NCI-H1092 (cell line): ENCODE data around the gene PCDH15.

Experiments
- DNase-seq: peaks from one replicate; lab custom pipeline; 2025; lab: John Stamatoyannopoulos, UW

The PCDH15 gene

GRCh38 chr10:53846809-53847208, 954.2 kb downstream of the PCDH15 start:
- DNase-seq, result no peak

GRCh38 chr10:53843736-53844362, 957.2 kb downstream of the PCDH15 start:
- DNase-seq, result no peak

DNA sequence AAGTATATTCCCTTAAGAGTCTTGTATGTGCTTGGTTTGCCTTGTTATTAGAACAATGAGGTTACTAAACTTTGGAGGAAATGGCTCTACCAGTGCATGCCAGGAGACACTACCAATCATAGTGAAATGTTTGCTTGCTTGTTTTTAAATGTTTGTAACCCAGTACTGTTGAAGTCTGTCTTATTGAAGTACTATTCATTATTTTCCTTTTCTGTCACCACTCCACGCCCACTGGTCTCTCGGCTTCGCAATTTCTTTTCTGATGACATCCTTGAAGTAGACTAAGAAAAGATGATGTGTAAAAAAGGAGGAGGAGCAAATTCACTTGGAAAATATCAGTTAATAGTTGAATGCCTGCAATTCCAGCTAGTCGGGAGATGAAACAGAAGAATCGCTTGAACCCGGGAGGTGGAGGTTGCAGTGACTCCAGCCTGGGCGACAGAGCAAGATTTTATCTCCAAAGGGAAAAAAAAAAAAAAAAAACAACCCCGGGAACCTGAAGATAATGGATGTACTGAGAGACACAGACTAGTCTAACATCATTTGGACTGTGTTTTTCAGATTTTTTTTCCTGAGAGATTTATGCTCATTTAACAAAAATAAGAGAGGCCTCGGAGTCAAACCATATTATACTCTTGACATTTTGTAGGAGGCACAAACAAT, 959.4 kb downstream of the PCDH15 start:
- DNase-seq, result no peak

- no peak for DNase-seq
Measured at GRCh38 chr10:53840653-53841052, 960.4 kb downstream of the PCDH15 start.

GRCh38 chr10:53839440-53840039, 961.5 kb downstream of the PCDH15 start:
- no peak for DNase-seq

GRCh38 chr10:53836638-53837037, 964.4 kb downstream of the PCDH15 start:
- no peak for DNase-seq

GRCh38 chr10:53833908-53834307, 967.1 kb downstream of the PCDH15 start:
- DNase-seq, result no peak

GRCh38 chr10:53827261-53827660, 973.8 kb downstream of the PCDH15 start:
- no peak for DNase-seq

- DNase-seq, result no peak
Measured at GRCh38 chr10:53808677-53809372, 992.2 kb downstream of the PCDH15 start.

DNA sequence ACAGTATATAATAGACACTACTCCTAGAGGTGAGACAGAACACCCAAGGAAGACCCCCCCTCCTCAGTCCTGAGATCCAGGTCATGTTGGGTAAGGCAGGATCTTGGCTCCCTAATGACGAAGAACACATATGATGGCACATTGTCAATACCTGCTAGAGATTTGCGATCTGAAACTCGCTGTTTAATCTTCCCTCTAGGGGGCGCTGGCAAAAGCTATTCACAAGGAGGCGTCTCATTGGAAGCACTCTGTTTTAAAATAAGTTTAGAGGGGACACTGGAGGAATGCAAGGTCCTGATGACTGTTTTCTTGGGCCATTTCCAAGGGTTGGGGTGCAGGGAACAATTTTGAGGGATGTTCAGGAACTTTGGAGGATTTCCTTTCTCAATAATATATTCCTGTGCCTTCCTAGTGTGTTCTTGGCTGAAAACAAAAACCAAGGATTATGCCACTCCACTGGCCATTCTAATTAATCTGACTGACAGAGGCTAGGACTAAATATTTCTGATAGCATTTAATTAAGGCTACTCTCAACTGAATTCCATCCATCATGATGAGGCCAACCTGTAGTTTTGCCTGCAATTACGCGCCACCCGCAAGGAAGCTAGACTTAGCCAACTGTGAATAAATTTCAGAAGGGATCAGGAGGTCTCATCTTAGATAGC, 1014.7 kb downstream of the PCDH15 start:
- DNase-seq, result no peak

DNA sequence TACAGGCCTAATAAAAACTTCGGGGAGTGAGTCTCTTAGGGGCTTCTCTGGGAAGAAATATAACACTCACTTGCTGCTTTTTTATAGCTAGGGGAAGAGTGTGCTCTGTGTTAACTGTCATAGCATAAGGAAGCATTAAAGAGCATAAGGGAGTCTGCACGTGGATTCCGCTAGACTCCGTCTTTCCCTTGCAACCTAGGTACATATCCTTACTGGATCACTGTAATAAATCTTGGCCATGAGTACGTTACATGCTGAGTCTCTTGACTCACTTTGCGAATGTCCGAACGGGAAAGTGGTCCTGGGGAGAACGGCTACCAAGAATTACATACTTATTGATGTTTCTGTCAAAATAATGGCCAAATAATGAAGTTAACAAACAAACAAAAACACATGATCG, 1029.3 kb downstream of the PCDH15 start:
- no peak for DNase-seq

- DNase-seq, result no peak
Measured at GRCh38 chr10:53770903-53771302, 1030.1 kb downstream of the PCDH15 start.

- no peak for DNase-seq
Measured at GRCh38 chr10:53765311-53765710, 1035.7 kb downstream of the PCDH15 start.

DNA sequence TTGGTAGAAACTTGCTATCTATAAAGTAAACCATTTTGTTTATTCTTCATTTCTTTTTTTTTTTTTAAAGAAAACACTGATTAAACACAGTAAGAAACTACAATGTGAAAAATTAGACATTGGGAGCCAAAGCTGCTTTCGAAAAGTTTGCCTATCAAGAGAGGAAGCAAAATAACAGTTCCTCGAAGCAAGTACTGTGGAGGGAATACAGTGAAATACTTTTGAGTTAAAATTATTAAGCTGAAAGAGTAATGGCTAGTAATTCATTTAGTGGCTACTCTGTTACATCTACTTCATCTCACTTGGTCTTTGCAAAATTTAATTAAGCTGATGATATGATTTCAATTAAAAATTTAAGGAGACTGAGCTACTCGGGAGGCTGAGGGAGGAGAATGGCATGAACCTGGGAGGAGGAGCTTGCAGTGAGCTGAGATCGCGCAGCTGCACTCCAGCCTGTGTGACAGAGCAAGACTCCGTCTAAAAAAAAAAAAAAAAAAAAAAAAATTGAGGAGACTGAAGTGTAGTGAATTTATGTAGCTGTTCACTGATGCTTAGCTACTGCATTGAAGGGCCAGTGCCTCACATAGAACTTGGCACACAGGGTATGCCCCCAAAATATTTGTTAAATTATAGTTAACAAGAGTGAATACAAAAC, 1046.3 kb downstream of the PCDH15 start:
- no peak for DNase-seq
